ENCODE results near the gene TSKU.

GRCh38 chr11:76781046-76781801 is 1.9 kb upstream of the TSKU start:
- TF ChIP-seq CTCF (conservative IDR thresholded peaks at IDR 0.05 in 1 of 2, IDR thresholded peaks at IDR 0.05 in 1 of 2; ENCODE audit: extremely low read depth in 1 of 2, insufficient read depth in 1 of 2, low read depth in 1 of 2, low read length in 2 of 2) = no peak
- TF ChIP-seq EZH2 (IDR thresholded peaks at IDR 0.05; ENCODE audit: borderline replicate concordance, low read length) = no peak
